Occipital lobe (tissue), 2 donors: ENCODE results near the gene PRLR. TPM values are rescaled to one million over a fixed set of nuclear protein-coding genes. Genes with fewer than 3 reads are reported as not detected.

Source experiments
- DNase-seq: peaks from one replicate; lab custom pipeline; 2025; lab: John Stamatoyannopoulos, UW
- total RNA-seq: library from RNA; depleted of rRNA; stranded (reverse); fragments of >200 nt; gene quantifications from one replicate; pipeline ENCODE4 v1.2.3, GENCODE V29; 2014

PRLR gene
- total RNA-seq, 1 donor from 2014 or later = 3.3 TPM

- peak; percentile 32 for DNase-seq
Observed at GRCh38 chr5:35089334-35090314, 140.7 kb downstream of the PRLR start.

GRCh38 chr5:35087991-35088390 lies 142.3 kb downstream of the PRLR start:
- no peak for DNase-seq

- no peak for DNase-seq
Observed at GRCh38 chr5:35083150-35083549, 147.1 kb downstream of the PRLR start.

- no peak for DNase-seq
Observed at GRCh38 chr5:35082530-35082929, 147.8 kb downstream of the PRLR start.

GRCh38 chr5:35081134-35081533 lies 149.2 kb downstream of the PRLR start:
- no peak for DNase-seq

GRCh38 chr5:35073160-35073559 lies 157.1 kb downstream of the PRLR start:
- no peak for DNase-seq

- no peak for DNase-seq
Observed at GRCh38 chr5:35069188-35069587, 161.1 kb downstream of the PRLR start.

GRCh38 chr5:35067985-35068384 lies 162.3 kb downstream of the PRLR start:
- DNase-seq = no peak

- DNase-seq = no peak
Observed at GRCh38 chr5:35066260-35066795, 164.0 kb downstream of the PRLR start.

GRCh38 chr5:35063414-35063813 lies 166.9 kb downstream of the PRLR start:
- no peak for DNase-seq

- no peak for DNase-seq
Observed at GRCh38 chr5:35061211-35061770, 169.0 kb downstream of the PRLR start.

GRCh38 chr5:35060236-35060635 lies 170.1 kb downstream of the PRLR start:
- DNase-seq = no peak

GRCh38 chr5:35059251-35059650 lies 171.0 kb downstream of the PRLR start:
- DNase-seq = no peak

GRCh38 chr5:35058374-35058788 lies 171.9 kb downstream of the PRLR start:
- no peak for DNase-seq

- DNase-seq = no peak
Observed at GRCh38 chr5:35056686-35057085, 173.6 kb downstream of the PRLR start.

- no peak for DNase-seq
Observed at GRCh38 chr5:35052838-35053237, 177.4 kb downstream of the PRLR start.

- DNase-seq = no peak
Observed at GRCh38 chr5:35050541-35051126, 179.7 kb downstream of the PRLR start.

- DNase-seq = no peak
Observed at GRCh38 chr5:35048910-35049309, 181.4 kb downstream of the PRLR start.

- DNase-seq = no peak
Observed at GRCh38 chr5:35047785-35048404, 182.4 kb downstream of the PRLR start, which contains the start of gene AGXT2. AGXT2 (minus strand) TSS chr5:35047949; CDS start chr5:35047892, 57 bp downstream.

GRCh38 chr5:35046774-35047173 lies 183.5 kb downstream of the PRLR start:
- no peak for DNase-seq

GRCh38 chr5:35045280-35045679 lies 185.0 kb downstream of the PRLR start:
- DNase-seq = no peak

- no peak for DNase-seq
Observed at GRCh38 chr5:35044649-35045048, 185.6 kb downstream of the PRLR start.
